ENCODE results near the gene GMNC.

GMNC gene

DNA sequence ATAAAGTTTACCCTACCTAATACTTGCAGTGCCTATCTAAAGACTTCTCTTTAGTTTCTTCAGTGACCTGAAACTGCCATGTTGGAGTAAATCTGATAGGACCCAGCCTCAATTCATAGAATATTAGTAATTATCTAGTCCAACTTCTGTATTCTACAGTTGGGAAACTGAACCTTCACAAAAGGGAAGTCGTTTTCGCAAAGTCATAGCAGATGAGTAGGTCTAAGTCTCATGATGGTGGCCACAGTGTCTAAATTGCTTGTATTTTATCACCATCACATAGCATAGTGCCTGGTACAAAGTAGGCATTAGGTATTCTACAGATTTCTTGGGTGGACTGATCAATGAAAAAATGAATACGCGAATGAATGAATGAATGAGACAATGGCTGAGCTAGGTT is 8.4 kb downstream of the GMNC start:
- no peak for DNase-seq
- no peaks in the 10 kb centered on the region for H3K79me1 ChIP-seq (ENCODE audit: low read length)
- no peak overlapping the region for H3K4ac ChIP-seq (ENCODE audit: low read depth, low read length)
- no peak overlapping the region for H2AFZ ChIP-seq (ENCODE audit: insufficient read depth, low read length, poor library complexity)
- H4K91ac ChIP-seq (ENCODE audit: low read depth, low read length): no peak overlapping the region
- no peak overlapping the region for H3K14ac ChIP-seq (ENCODE audit: low read length)
- H3K27me3 ChIP-seq (ENCODE audit: insufficient read depth, low read length): no peaks in the 10 kb centered on the region
- WGBS (ENCODE audit: extremely low coverage, insufficient coverage, insufficient read length): no CpG with 5 or more reads among the region's 4 CpGs
- H3K9ac ChIP-seq (ENCODE audit: low read length): no peak overlapping the region
- H3K27ac ChIP-seq (ENCODE audit: low read depth, low read length): no peak overlapping the region
- no peak overlapping the region for H3K23ac ChIP-seq (ENCODE audit: low read length)
- no peak overlapping the region for H4K8ac ChIP-seq (ENCODE audit: low read depth, low read length)
- H2AK5ac ChIP-seq (ENCODE audit: low read length): no peak overlapping the region
- no peak overlapping the region for H4K12ac ChIP-seq (ENCODE audit: low read depth, low read length)
- H3K36me3 ChIP-seq (ENCODE audit: control insufficient read depth in 1 of 2, insufficient read depth in 2 of 2, low read length in 2 of 2): no peaks in the 10 kb centered on the region
- no peak overlapping the region for H2BK5ac ChIP-seq (ENCODE audit: low read depth, low read length, poor library complexity)
- no peak overlapping the region for H2BK12ac ChIP-seq (ENCODE audit: low read length)
- no peak overlapping the region for H3K18ac ChIP-seq (ENCODE audit: low read length)
- no peaks in the 10 kb centered on the region for H3K9me3 ChIP-seq (ENCODE audit: insufficient read depth, low read depth, low read length)
- H3K79me2 ChIP-seq (ENCODE audit: control insufficient read depth, insufficient read depth, low read length, poor library complexity): no peaks in the 10 kb centered on the region
- no peak overlapping the region for H3K4me3 ChIP-seq (ENCODE audit: low read depth, low read length)
- H3K4me2 ChIP-seq (ENCODE audit: low read length): no peak overlapping the region
- H2BK120ac ChIP-seq (ENCODE audit: insufficient read depth, low read length, poor library complexity): no peak overlapping the region
- H3K4me1 ChIP-seq (ENCODE audit: control insufficient read depth in 1 of 2, insufficient read depth in 2 of 2, low read length in 2 of 2): no peaks in the 10 kb centered on the region

- H3K4me3 ChIP-seq (ENCODE audit: low read depth, low read length): no peak overlapping the region
- H4K91ac ChIP-seq (ENCODE audit: low read depth, low read length): no peak overlapping the region
- WGBS (ENCODE audit: extremely low coverage, insufficient coverage, insufficient read length): no CpG with 5 or more reads among the region's 1 CpG
- no peak overlapping the region for H3K9ac ChIP-seq (ENCODE audit: low read length)
- no peaks in the 10 kb centered on the region for H3K4me1 ChIP-seq (ENCODE audit: control insufficient read depth in 1 of 2, insufficient read depth in 2 of 2, low read length in 2 of 2)
- H3K4me2 ChIP-seq (ENCODE audit: low read length): no peak overlapping the region
- no peak overlapping the region for H2AK5ac ChIP-seq (ENCODE audit: low read length)
- H2AFZ ChIP-seq (ENCODE audit: insufficient read depth, low read length, poor library complexity): no peak overlapping the region
- H2BK12ac ChIP-seq (ENCODE audit: low read length): no peak overlapping the region
- H3K27ac ChIP-seq (ENCODE audit: low read depth, low read length): no peak overlapping the region
- H2BK120ac ChIP-seq (ENCODE audit: insufficient read depth, low read length, poor library complexity): no peak overlapping the region
- no peak overlapping the region for H4K8ac ChIP-seq (ENCODE audit: low read depth, low read length)
- no peak overlapping the region for H2BK5ac ChIP-seq (ENCODE audit: low read depth, low read length, poor library complexity)
- H3K18ac ChIP-seq (ENCODE audit: low read length): no peak overlapping the region
- H3K14ac ChIP-seq (ENCODE audit: low read length): no peak overlapping the region
- no peak overlapping the region for H4K12ac ChIP-seq (ENCODE audit: low read depth, low read length)
- no peaks in the 10 kb centered on the region for H3K9me3 ChIP-seq (ENCODE audit: insufficient read depth, low read depth, low read length)
- H3K79me1 ChIP-seq (ENCODE audit: low read length): no peaks in the 10 kb centered on the region
- H3K27me3 ChIP-seq (ENCODE audit: insufficient read depth, low read length): no peaks in the 10 kb centered on the region
- H3K36me3 ChIP-seq (ENCODE audit: control insufficient read depth in 1 of 2, insufficient read depth in 2 of 2, low read length in 2 of 2): no peaks in the 10 kb centered on the region
- H3K79me2 ChIP-seq (ENCODE audit: control insufficient read depth, insufficient read depth, low read length, poor library complexity): no peaks in the 10 kb centered on the region
- H3K4ac ChIP-seq (ENCODE audit: low read depth, low read length): no peak overlapping the region
- H3K23ac ChIP-seq (ENCODE audit: low read length): no peak overlapping the region
- DNase-seq: no peak
These were observed 9.0 kb downstream of the GMNC start for GRCh38 chr3:190853464-190853863.

DNA sequence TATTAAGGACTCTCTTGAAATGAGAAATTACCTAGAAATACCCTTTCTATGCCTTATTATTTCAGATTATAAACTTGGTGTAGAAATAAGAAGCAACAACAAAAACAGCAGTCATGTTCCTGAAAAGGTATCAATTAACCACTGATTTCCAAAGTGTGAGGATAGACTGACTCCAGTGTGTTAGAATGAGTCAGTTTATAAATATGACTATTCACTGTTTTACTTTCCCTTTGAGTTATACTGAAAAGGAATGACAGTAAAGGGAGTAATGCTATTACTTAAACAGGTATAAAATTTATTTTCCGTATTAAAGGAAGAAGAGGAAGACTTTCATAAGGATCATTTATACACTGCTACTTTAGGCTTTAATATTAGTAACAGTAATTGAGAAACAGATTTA is 12.9 kb downstream of the GMNC start:
- Histone ChIP-seq H3K23ac (ENCODE audit: low read length) (no peak overlapping the region), H4K8ac (ENCODE audit: low read depth, low read length) (no peak overlapping the region), H4K91ac (ENCODE audit: low read depth, low read length) (no peak overlapping the region), H2BK120ac (ENCODE audit: insufficient read depth, low read length, poor library complexity) (no peak overlapping the region), H2AK5ac (ENCODE audit: low read length) (no peak overlapping the region), H3K4ac (ENCODE audit: low read depth, low read length) (no peak overlapping the region), H3K9me3 (ENCODE audit: insufficient read depth, low read depth, low read length) (no peaks in the 10 kb centered on the region), H3K4me3 (ENCODE audit: low read depth, low read length) (no peak overlapping the region), H3K79me1 (ENCODE audit: low read length) (no peaks in the 10 kb centered on the region), H3K36me3 (ENCODE audit: control insufficient read depth in 1 of 2, insufficient read depth in 2 of 2, low read length in 2 of 2) (no peaks in the 10 kb centered on the region), H3K14ac (ENCODE audit: low read length) (no peak overlapping the region), H3K4me1 (ENCODE audit: control insufficient read depth in 1 of 2, insufficient read depth in 2 of 2, low read length in 2 of 2) (peaks cover 0 to 6% of the 10 kb centered on the region in 2 experiments), H2BK5ac (ENCODE audit: low read depth, low read length, poor library complexity) (no peak overlapping the region), H3K27me3 (ENCODE audit: insufficient read depth, low read length) (no peaks in the 10 kb centered on the region), H3K4me2 (ENCODE audit: low read length) (no peak overlapping the region), H4K12ac (ENCODE audit: low read depth, low read length) (no peak overlapping the region), H3K9ac (ENCODE audit: low read length) (no peak overlapping the region), H3K27ac (ENCODE audit: low read depth, low read length) (no peak overlapping the region), H3K79me2 (ENCODE audit: control insufficient read depth, insufficient read depth, low read length, poor library complexity) (no peaks in the 10 kb centered on the region), H2AFZ (ENCODE audit: insufficient read depth, low read length, poor library complexity) (no peak overlapping the region), H2BK12ac (ENCODE audit: low read length) (no peak overlapping the region), H3K18ac (ENCODE audit: low read length) (no peak overlapping the region)
- DNase-seq: no peak
- no CpG with 5 or more reads among the region's 1 CpG for WGBS (ENCODE audit: extremely low coverage, insufficient coverage, insufficient read length)

DNA sequence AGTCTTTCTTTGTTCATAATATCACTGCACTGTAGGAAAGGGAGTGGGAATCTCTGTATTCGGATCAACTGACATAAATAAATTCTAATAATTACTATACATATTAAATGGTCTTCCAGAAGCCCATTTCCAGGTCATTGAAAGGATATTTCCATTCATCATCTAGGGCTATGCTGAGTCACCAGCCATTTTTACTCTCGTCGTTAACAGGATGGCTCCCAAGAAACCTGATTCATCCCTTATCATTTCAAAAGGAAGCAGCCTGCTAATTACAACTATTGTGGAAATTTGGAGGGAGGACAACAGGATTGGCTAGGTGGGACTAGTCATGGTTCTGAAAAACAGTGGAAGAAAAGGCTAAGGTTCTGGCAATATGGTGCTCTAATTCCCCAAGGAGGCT is 13.6 kb downstream of the GMNC start:
- Histone ChIP-seq H3K14ac (ENCODE audit: low read length) (no peak overlapping the region), H2BK120ac (ENCODE audit: insufficient read depth, low read length, poor library complexity) (no peak overlapping the region), H3K4me1 (ENCODE audit: control insufficient read depth in 1 of 2, insufficient read depth in 2 of 2, low read length in 2 of 2) (peaks cover 0 to 6% of the 10 kb centered on the region in 2 experiments), H2AFZ (ENCODE audit: insufficient read depth, low read length, poor library complexity) (no peak overlapping the region), H3K9ac (ENCODE audit: low read length) (no peak overlapping the region), H3K36me3 (ENCODE audit: control insufficient read depth in 1 of 2, insufficient read depth in 2 of 2, low read length in 2 of 2) (no peaks in the 10 kb centered on the region), H3K79me2 (ENCODE audit: control insufficient read depth, insufficient read depth, low read length, poor library complexity) (no peaks in the 10 kb centered on the region), H4K8ac (ENCODE audit: low read depth, low read length) (no peak overlapping the region), H3K18ac (ENCODE audit: low read length) (no peak overlapping the region), H3K4me2 (ENCODE audit: low read length) (no peak overlapping the region), H2BK12ac (ENCODE audit: low read length) (no peak overlapping the region), H3K79me1 (ENCODE audit: low read length) (no peaks in the 10 kb centered on the region), H3K27me3 (ENCODE audit: insufficient read depth, low read length) (no peaks in the 10 kb centered on the region), H4K91ac (ENCODE audit: low read depth, low read length) (no peak overlapping the region), H4K12ac (ENCODE audit: low read depth, low read length) (no peak overlapping the region), H3K27ac (ENCODE audit: low read depth, low read length) (no peak overlapping the region), H2BK5ac (ENCODE audit: low read depth, low read length, poor library complexity) (no peak overlapping the region), H2AK5ac (ENCODE audit: low read length) (no peak overlapping the region), H3K4ac (ENCODE audit: low read depth, low read length) (no peak overlapping the region), H3K9me3 (ENCODE audit: insufficient read depth, low read depth, low read length) (no peaks in the 10 kb centered on the region), H3K4me3 (ENCODE audit: low read depth, low read length) (no peak overlapping the region), H3K23ac (ENCODE audit: low read length) (no peak overlapping the region)
- no peak for DNase-seq
- WGBS (ENCODE audit: extremely low coverage, insufficient coverage, insufficient read length): no CpG with 5 or more reads among the region's 3 CpGs

Data from trophoblast cell (in vitro differentiated cells and primary cell).